Colonic mucosa (tissue), 4 donors: ENCODE measurements around the gene GOT1. TPM values are rescaled to one million over a fixed set of nuclear protein-coding genes. Genes with fewer than 3 reads are reported as not detected.

Source experiments
- DNase-seq: peaks from one replicate; pipeline ENCODE4 v3.0.0-alpha.2; 2020
- H3K27ac ChIP-seq: fragments of 200-600 bp; one replicate; pipeline ENCODE4 v1.8.0; 2021
- H3K27me3 ChIP-seq: fragments of 200-600 bp; one replicate; pipeline ENCODE4 v1.8.0; 2021
- H3K36me3 ChIP-seq: fragments of 200-600 bp; one replicate; pipeline ENCODE4 v1.8.0; 2021
- H3K4me1 ChIP-seq: fragments of 200-600 bp; one replicate; pipeline ENCODE4 v1.8.0; 2021; ENCODE audit warnings: mild to moderate bottlenecking
- H3K4me3 ChIP-seq: fragments of 200-600 bp; one replicate; pipeline ENCODE4 v1.8.0; 2021
- H3K9ac ChIP-seq, 2 donors: one replicate each; pipeline ENCODE4 v1.7.0; 2013; ENCODE audit warnings: control low read depth in 2 of 2, low read depth in 2 of 2, low read length in 2 of 2
- H3K9me3 ChIP-seq: fragments of 200-600 bp; one replicate; pipeline ENCODE4 v1.8.0; 2021
- CTCF ChIP-seq: fragments of 200-600 bp; IDR thresholded peaks from one replicate; pipeline ENCODE4 v1.8.0; 2022; ENCODE audit warnings: antibody characterized with exemption, mild to moderate bottlenecking
- intact Hi-C: fragments of 100-400 bp; cut with DNase I; formaldehyde crosslinking; loops from one replicate; pipeline ENCODE4 v1.14.1; 2022
- total RNA-seq, 2 donors: library from RNA; stranded (reverse); fragmentation: NEBNext Ultra II Directional in 1 of 2; extraction: Animal tissue kit (Norgen Biotek cat#: 25700) in 1 of 2; gene quantifications; one replicate each; pipeline ENCODE4 v1.2.1, GENCODE V29; 2021
- donor health status: healthy.
- donor health status: DM: no; HTN: no; CAD: no.
- donor health status: DM: no; HTN: no; CAD: no.

The GOT1 gene
- total RNA-seq, 2 donors from 2014 or later, result 96.7 to 135 TPM

- no peak overlapping the region for H3K27ac ChIP-seq
- H3K27me3 ChIP-seq, result no peaks in the 10 kb centered on the region
- no peaks in the 10 kb centered on the region for H3K9me3 ChIP-seq
- H3K4me3 ChIP-seq, result no peak overlapping the region
- intact Hi-C loops, result no loop called here
- no peaks in the 10 kb centered on the region for H3K36me3 ChIP-seq
- no peak overlapping the region for H3K9ac ChIP-seq
- DNase-seq, result no peak
- H3K4me1 ChIP-seq, result no peaks in the 10 kb centered on the region
- TF ChIP-seq CTCF, result peak; percentile 20
Measured at GRCh38 chr10:99370993-99371392, 59.4 kb downstream of the GOT1 start.

DNA sequence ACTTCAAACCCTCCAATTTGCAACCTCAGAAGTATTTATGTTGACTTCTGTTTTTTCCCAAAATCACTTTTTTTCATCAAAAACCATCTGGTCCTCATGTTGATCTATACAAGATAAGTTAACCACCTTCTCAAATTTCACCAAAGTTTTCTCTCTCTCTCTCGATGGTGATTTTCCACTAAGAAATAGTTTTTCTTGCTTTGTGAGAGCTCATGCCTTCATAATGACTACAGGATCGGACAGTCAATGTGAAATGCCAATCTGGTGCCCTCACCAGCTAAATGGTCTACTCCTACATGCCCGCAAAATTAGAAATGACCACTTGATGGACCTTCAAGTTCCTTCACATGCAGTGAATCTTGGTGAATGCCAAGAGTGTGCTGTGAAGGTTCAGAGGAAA lies 60.9 kb downstream of the GOT1 start:
- DNase-seq, result no peak
- intact Hi-C loops, result no loop called here

GRCh38 chr10:99369126-99369525 lies 61.3 kb downstream of the GOT1 start:
- no peaks in the 10 kb centered on the region for H3K4me1 ChIP-seq
- no peak for DNase-seq
- H3K9ac ChIP-seq, result no peak overlapping the region
- H3K36me3 ChIP-seq, result no peaks in the 10 kb centered on the region
- H3K27me3 ChIP-seq, result no peaks in the 10 kb centered on the region
- H3K9me3 ChIP-seq, result no peaks in the 10 kb centered on the region
- TF ChIP-seq CTCF, result no peak
- intact Hi-C loops, result no loop called here
- H3K4me3 ChIP-seq, result no peak overlapping the region
- no peak overlapping the region for H3K27ac ChIP-seq

More for the DNA sequence above, 60.9 kb downstream of the GOT1 start:
- no peaks in the 10 kb centered on the region for H3K36me3 ChIP-seq
- no peak for TF ChIP-seq CTCF
- H3K27ac ChIP-seq, result no peak overlapping the region
- no peaks in the 10 kb centered on the region for H3K9me3 ChIP-seq
- H3K4me1 ChIP-seq, result no peaks in the 10 kb centered on the region
- no peak overlapping the region for H3K4me3 ChIP-seq
- no peak overlapping the region for H3K9ac ChIP-seq
- no peaks in the 10 kb centered on the region for H3K27me3 ChIP-seq

DNA sequence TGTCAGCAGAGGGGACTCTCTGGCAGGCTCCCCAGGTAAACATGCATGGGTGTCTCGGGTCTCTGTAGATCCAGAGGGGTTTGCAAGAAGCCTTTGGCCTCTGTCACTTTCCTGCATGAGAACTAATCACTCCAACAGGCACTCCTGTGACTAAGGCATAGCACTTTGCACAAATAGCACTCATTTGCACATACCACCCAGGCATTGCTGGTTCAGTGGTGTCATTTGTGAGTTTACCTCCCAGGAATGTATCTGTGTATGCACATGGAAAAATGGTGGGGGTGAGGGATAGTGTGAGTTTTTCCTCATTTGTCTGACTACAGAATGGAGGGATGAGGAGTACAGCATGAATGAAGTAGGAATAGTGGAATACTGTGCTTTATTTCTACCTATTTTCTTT lies 61.8 kb downstream of the GOT1 start:
- no peaks in the 10 kb centered on the region for H3K36me3 ChIP-seq
- H3K4me1 ChIP-seq, result no peaks in the 10 kb centered on the region
- no peak for DNase-seq
- H3K9me3 ChIP-seq, result no peaks in the 10 kb centered on the region
- no peak overlapping the region for H3K9ac ChIP-seq
- H3K27ac ChIP-seq, result no peak overlapping the region
- no peaks in the 10 kb centered on the region for H3K27me3 ChIP-seq
- intact Hi-C loops, result no loop called here
- no peak overlapping the region for H3K4me3 ChIP-seq
- no peak for TF ChIP-seq CTCF

GRCh38 chr10:99366666-99367065 lies 63.8 kb downstream of the GOT1 start:
- Histone ChIP-seq H3K27ac (no peak overlapping the region), H3K9me3 (no peaks in the 10 kb centered on the region), H3K4me1 (no peaks in the 10 kb centered on the region), H3K9ac (no peak overlapping the region), H3K36me3 (no peaks in the 10 kb centered on the region), H3K27me3 (no peaks in the 10 kb centered on the region), H3K4me3 (no peak overlapping the region)
- intact Hi-C loops, result no loop called here
- DNase-seq, result no peak
- TF ChIP-seq CTCF, result no peak

DNA sequence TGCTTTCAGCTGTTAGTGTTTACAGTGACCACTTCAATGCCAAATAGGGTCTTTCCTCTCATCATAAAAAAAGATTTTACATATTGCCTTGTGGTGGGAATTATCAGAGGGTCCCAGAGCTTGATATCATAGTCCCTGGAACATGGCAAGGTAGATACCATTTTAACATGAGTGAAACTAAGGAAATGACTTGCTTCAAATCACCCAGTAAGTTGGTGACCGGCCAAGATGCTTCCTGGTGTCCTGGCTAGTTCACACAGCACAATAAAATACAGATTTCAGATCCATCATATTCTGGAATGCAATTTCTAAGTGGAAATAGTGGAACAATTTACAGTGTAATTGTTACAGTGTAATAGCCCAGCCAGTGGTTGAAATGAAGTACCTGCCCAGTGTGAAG lies 64.7 kb downstream of the GOT1 start:
- Histone ChIP-seq H3K9me3 (no peaks in the 10 kb centered on the region), H3K36me3 (no peaks in the 10 kb centered on the region), H3K4me3 (no peak overlapping the region), H3K9ac (no peak overlapping the region), H3K27ac (no peak overlapping the region), H3K4me1 (no peaks in the 10 kb centered on the region), H3K27me3 (no peaks in the 10 kb centered on the region)
- no peak for DNase-seq
- TF ChIP-seq CTCF, result no peak
- intact Hi-C loops, result no loop called here
